ENCODE results near the gene BAIAP2. TPM values are rescaled to one million over a fixed set of nuclear protein-coding genes. Genes with fewer than 3 reads are reported as not detected.

The BAIAP2 gene
- polyA plus RNA-seq, 3 donors = 8.6 to 17.0 (median 11.2) TPM

DNA sequence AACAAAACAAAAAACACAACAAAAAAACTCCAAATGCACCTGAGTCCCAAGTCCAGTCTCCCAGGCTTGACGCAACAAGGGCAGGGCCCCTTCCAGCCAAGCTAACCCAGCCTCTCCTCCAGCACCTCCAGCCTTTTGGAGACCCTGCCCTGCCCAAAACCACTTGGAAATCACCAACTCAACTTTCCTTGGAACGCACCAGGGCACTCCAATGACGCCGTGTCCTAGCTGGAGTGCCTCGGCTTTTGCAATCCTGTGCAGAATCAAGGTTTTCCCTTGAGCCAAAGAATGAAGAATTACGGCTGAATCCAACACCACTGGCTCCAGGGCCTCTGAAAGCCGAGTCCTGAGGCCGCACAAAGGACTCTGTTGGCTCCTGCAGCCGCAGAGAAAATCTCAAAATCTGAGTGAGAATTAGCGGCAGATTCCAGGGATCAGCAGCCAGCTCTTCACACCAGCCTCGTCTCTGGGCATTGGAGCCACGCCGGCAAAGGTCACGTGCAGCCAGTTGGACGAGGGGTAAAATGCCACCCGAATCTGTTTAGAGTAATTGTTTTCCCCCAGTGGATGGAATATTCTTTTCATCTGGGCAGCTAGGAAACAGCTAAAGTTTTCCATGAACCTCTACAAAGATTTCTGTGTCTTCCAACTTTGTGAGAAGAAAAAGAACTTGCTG lies 9.7 kb upstream of the BAIAP2 start:
- no peak overlapping the region for H3K4me2 ChIP-seq (replicated peaks; ENCODE audit: extremely low read depth, low read length, poor library complexity, severe bottlenecking)
- no peaks in the 10 kb centered on the region for H3K36me3 Mint-ChIP-seq
- TF ChIP-seq, protein P1, sequence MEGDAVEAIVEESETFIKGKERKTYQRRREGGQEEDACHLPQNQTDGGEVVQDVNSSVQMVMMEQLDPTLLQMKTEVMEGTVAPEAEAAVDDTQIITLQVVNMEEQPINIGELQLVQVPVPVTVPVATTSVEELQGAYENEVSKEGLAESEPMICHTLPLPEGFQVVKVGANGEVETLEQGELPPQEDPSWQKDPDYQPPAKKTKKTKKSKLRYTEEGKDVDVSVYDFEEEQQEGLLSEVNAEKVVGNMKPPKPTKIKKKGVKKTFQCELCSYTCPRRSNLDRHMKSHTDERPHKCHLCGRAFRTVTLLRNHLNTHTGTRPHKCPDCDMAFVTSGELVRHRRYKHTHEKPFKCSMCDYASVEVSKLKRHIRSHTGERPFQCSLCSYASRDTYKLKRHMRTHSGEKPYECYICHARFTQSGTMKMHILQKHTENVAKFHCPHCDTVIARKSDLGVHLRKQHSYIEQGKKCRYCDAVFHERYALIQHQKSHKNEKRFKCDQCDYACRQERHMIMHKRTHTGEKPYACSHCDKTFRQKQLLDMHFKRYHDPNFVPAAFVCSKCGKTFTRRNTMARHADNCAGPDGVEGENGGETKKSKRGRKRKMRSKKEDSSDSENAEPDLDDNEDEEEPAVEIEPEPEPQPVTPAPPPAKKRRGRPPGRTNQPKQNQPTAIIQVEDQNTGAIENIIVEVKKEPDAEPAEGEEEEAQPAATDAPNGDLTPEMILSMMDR (IDR thresholded peaks at IDR 0.05) = no peak
- H3K9ac ChIP-seq (ENCODE audit: insufficient read depth, low read length, poor library complexity, severe bottlenecking) = no peak overlapping the region
- H4K20me1 ChIP-seq (ENCODE audit: insufficient read depth, low read length) = no peaks in the 10 kb centered on the region
- H3K4me1 Mint-ChIP-seq = peaks cover 11% of the 10 kb centered on the region
- no peaks in the 10 kb centered on the region for H3K79me2 ChIP-seq (ENCODE audit: insufficient read depth, low read length)
- peaks cover 0 to 25% of the 10 kb centered on the region in 2 donors for H3K27me3 ChIP-seq (ENCODE audit: control insufficient read depth in 2 of 2, insufficient read depth in 2 of 2, low read length in 2 of 2)
- no peaks in the 10 kb centered on the region for H3K36me3 ChIP-seq (replicated peaks in 1 of 2; ENCODE audit: control insufficient read depth in 1 of 2, insufficient read depth in 2 of 2, low read length in 2 of 2)
- H3K27ac ChIP-seq (ENCODE audit: low read depth in 1 of 2, low read length in 2 of 2) = no peak overlapping the region
- DNase-seq = no peak
- H3K4me1 ChIP-seq (ENCODE audit: control insufficient read depth in 1 of 2, insufficient read depth in 2 of 2, low read length in 2 of 2) = peaks cover 6 to 11% of the 10 kb centered on the region in 2 donors
- H3K27ac Mint-ChIP-seq = no peak overlapping the region
- peaks cover 0 to 7% of the 10 kb centered on the region in 2 donors for H3K9me3 ChIP-seq (replicated peaks in 1 of 2; ENCODE audit: control insufficient read depth in 1 of 2, insufficient read depth in 1 of 2, low read length in 2 of 2)
- H3K4me3 Mint-ChIP-seq = no peak overlapping the region
- H3K9me3 Mint-ChIP-seq = peaks cover 0 to 10% (median 5%) of the 10 kb centered on the region in 7 donors
- H3K4me3 ChIP-seq (replicated peaks in 1 of 3; ENCODE audit: low read depth in 2 of 3, low read length in 3 of 3) = no peak overlapping the region
- 88% methylated on average over 10 of the region's 16 CpGs for WGBS (ENCODE audit: insufficient coverage)
- peaks cover 11 to 59% (median 39%) of the 10 kb centered on the region in 3 donors for H3K27me3 Mint-ChIP-seq (ENCODE audit: low read depth in 3 of 3)
- intact Hi-C loops (cut with micrococcal nuclease) = loop anchor here in 1 of 2 donors (2.0 kb wide), 1 partner anchor 76 kb away; no protein-coding TSS in a partner anchor
- H2AFZ ChIP-seq (ENCODE audit: insufficient read depth, low read depth, low read length, poor library complexity, severe bottlenecking) = no peak overlapping the region

DNA sequence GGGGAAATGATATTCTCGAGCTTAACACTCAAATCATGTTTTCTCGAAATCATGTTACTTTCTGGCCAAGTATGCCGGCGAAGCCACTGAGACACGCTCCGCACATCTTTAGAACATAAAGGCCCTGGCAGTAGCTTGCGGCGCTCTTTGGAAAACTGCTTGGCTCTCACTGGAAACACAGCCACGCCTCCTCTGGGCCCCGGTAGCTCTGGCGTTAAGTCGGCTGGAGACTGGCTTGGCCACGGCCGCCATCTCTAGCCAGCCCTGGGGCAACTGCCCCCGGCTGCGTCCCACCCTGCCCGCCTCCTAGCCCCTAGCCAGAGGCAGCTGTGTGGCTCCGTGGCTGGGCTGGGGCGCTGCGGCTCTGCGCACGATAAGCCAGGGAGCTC lies 9.2 kb upstream of the BAIAP2 start:
- peaks cover 0 to 25% of the 10 kb centered on the region in 2 donors for H3K27me3 ChIP-seq (ENCODE audit: control insufficient read depth in 2 of 2, insufficient read depth in 2 of 2, low read length in 2 of 2)
- no peak overlapping the region for H3K4me3 Mint-ChIP-seq
- H3K27ac ChIP-seq (ENCODE audit: low read depth in 1 of 2, low read length in 2 of 2) = no peak overlapping the region
- peaks cover 8 to 12% of the 10 kb centered on the region in 2 donors for H3K4me1 ChIP-seq (ENCODE audit: control insufficient read depth in 1 of 2, insufficient read depth in 2 of 2, low read length in 2 of 2)
- H3K4me3 ChIP-seq (replicated peaks in 1 of 3; ENCODE audit: low read depth in 2 of 3, low read length in 3 of 3) = no peak overlapping the region
- peaks cover 4% of the 10 kb centered on the region for H4K20me1 ChIP-seq (ENCODE audit: insufficient read depth, low read length)
- no peak overlapping the region for H3K4me2 ChIP-seq (replicated peaks; ENCODE audit: extremely low read depth, low read length, poor library complexity, severe bottlenecking)
- peaks cover 11 to 61% (median 38%) of the 10 kb centered on the region in 3 donors for H3K27me3 Mint-ChIP-seq (ENCODE audit: low read depth in 3 of 3)
- peaks cover 0 to 7% of the 10 kb centered on the region in 2 donors for H3K9me3 ChIP-seq (replicated peaks in 1 of 2; ENCODE audit: control insufficient read depth in 1 of 2, insufficient read depth in 1 of 2, low read length in 2 of 2)
- intact Hi-C loops (cut with micrococcal nuclease) = loop anchor here in 1 of 2 donors (2.0 kb wide), 1 partner anchor 75 kb away; no protein-coding TSS in a partner anchor
- H3K36me3 Mint-ChIP-seq = no peaks in the 10 kb centered on the region
- H3K79me2 ChIP-seq (ENCODE audit: insufficient read depth, low read length) = no peaks in the 10 kb centered on the region
- H3K9ac ChIP-seq (ENCODE audit: insufficient read depth, low read length, poor library complexity, severe bottlenecking) = no peak overlapping the region
- TF ChIP-seq, protein P1 (IDR thresholded peaks at IDR 0.05) = no peak
- no peak overlapping the region for H2AFZ ChIP-seq (ENCODE audit: insufficient read depth, low read depth, low read length, poor library complexity, severe bottlenecking)
- peak in 1 of 3 donors; percentile 1 for DNase-seq
- H3K9me3 Mint-ChIP-seq = peaks cover 0 to 10% (median 5%) of the 10 kb centered on the region in 7 donors
- H3K36me3 ChIP-seq (replicated peaks in 1 of 2; ENCODE audit: control insufficient read depth in 1 of 2, insufficient read depth in 2 of 2, low read length in 2 of 2) = no peaks in the 10 kb centered on the region
- H3K27ac Mint-ChIP-seq = no peak overlapping the region
- 97% methylated on average over 22 of the region's 22 CpGs for WGBS (ENCODE audit: insufficient coverage)
- H3K4me1 Mint-ChIP-seq = peaks cover 13% of the 10 kb centered on the region
